RWPE1 (cell line): Measurements from ENCODE around the gene DHRS9.
"Not testable (repeated sequence)": the region's sequence is repeated elsewhere in the genome, so short reads cannot be mapped to it uniquely, and the experiment has no call there.

ENCODE experiments used
- CTCF ChIA-PET: fragments of 350-600 bp; sonication (Branson Sonifier 250); formaldehyde crosslinking; extraction: SDS; loops from one replicate; lab custom pipeline; 2021; lab: Yijun Ruan, JAX
- POLR2A ChIA-PET: fragments of 400-600 bp; formaldehyde crosslinking; extraction: SDS; loops from one replicate; lab custom pipeline; 2020; ENCODE audit warnings: antibody characterized with exemption; ENCODE audit not compliant: low non-redundant PET; lab: Yijun Ruan, JAX
- DNase-seq: peaks from one replicate; pipeline ENCODE4 v3.0.0; 2012; ENCODE audit warnings: low spot score
- H3K27ac ChIP-seq: fragments of 450-650 bp; 2 replicates; pipeline ENCODE4 v1.5.1; 2017
- TF ChIP-seq, protein P1 (sequence below): fragments of 450-650 bp; conservative IDR thresholded peaks from 2 replicates; pipeline ENCODE4 v1.5.1; 2017; ENCODE audit warnings: low read depth, mild to moderate bottlenecking

Gene DHRS9

DNA sequence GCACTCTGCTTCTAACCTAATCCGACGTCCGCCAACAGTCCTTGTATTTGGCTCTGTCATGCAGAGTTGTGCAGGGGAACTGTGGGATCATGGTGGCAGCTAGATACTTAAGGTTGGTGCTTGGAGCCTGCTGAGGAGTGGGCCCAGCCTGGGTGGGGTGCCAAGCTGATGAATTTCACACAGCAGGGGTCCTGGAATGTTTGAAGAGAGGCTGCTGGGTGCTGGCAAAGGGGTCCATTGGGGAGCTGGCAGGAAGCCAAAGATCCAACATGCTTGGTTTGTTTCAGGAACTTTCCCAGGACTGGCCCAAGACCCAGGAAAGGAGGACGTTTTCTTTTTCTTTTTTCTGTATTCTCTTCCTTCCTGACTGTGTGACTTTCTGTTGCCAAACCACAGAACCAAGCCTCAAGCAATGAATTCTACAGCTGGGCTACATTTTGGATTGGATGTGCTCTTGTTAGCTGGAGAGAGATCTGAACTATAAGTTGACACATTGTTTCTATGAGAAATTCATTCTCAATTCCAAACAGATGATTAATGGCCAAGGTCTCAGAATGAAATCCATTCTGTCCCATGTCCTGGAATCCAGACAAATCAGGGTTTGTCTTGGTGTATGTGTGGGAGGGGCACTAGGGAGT lies 49.9 kb downstream of the DHRS9 start:
- DNase-seq = no peak
- CTCF ChIA-PET = interaction anchor here (0.6 to 1.1 kb wide), 3 partner anchors 9 to 1696 kb away, joined by 3 to 5 read pairs (median 4); no protein-coding TSS in a partner anchor
- TF ChIP-seq, protein P1, sequence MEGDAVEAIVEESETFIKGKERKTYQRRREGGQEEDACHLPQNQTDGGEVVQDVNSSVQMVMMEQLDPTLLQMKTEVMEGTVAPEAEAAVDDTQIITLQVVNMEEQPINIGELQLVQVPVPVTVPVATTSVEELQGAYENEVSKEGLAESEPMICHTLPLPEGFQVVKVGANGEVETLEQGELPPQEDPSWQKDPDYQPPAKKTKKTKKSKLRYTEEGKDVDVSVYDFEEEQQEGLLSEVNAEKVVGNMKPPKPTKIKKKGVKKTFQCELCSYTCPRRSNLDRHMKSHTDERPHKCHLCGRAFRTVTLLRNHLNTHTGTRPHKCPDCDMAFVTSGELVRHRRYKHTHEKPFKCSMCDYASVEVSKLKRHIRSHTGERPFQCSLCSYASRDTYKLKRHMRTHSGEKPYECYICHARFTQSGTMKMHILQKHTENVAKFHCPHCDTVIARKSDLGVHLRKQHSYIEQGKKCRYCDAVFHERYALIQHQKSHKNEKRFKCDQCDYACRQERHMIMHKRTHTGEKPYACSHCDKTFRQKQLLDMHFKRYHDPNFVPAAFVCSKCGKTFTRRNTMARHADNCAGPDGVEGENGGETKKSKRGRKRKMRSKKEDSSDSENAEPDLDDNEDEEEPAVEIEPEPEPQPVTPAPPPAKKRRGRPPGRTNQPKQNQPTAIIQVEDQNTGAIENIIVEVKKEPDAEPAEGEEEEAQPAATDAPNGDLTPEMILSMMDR = no peak
- POLR2A ChIA-PET = no interaction called here
- no peak overlapping the region for H3K27ac ChIP-seq

GRCh38 chr2:169119851-169120250 lies 50.5 kb downstream of the DHRS9 start:
- ChIA-PET POLR2A (no interaction called here), CTCF (interaction anchor here (0.5 to 1.4 kb wide), 5 partner anchors 10 to 1696 kb away, joined by 3 to 5 read pairs (median 3); no protein-coding TSS in a partner anchor)
- H3K27ac ChIP-seq = no peak overlapping the region
- DNase-seq = no peak
- TF ChIP-seq, protein P1 = no peak

- no peak overlapping the region for H3K27ac ChIP-seq
- ChIA-PET POLR2A (no interaction called here), CTCF (no interaction called here)
- DNase-seq = no peak
- TF ChIP-seq, protein P1 = no peak
These were observed 60.4 kb downstream of the DHRS9 start for GRCh38 chr2:169129703-169130243.

GRCh38 chr2:169131587-169132512 lies 62.5 kb downstream of the DHRS9 start:
- no peak overlapping the region for H3K27ac ChIP-seq
- DNase-seq = peak; percentile 70
- ChIA-PET CTCF (interaction anchor here (0.5 to 2.4 kb wide), 14 partner anchors 9 to 1031 kb away, joined by 3 to 25 read pairs (median 4); no protein-coding TSS in a partner anchor), POLR2A (no interaction called here)
- TF ChIP-seq, protein P1 = peak; percentile 85

- POLR2A ChIA-PET, DNase-seq, CTCF ChIA-PET, H3K27ac ChIP-seq: not testable (repeated sequence)
These were observed 64.9 kb downstream of the DHRS9 start for GRCh38 chr2:169134272-169134671.

- DNase-seq, H3K27ac ChIP-seq, CTCF ChIA-PET, POLR2A ChIA-PET: not testable (repeated sequence)
These were observed 67.1 kb downstream of the DHRS9 start for GRCh38 chr2:169136428-169136827.

DNA sequence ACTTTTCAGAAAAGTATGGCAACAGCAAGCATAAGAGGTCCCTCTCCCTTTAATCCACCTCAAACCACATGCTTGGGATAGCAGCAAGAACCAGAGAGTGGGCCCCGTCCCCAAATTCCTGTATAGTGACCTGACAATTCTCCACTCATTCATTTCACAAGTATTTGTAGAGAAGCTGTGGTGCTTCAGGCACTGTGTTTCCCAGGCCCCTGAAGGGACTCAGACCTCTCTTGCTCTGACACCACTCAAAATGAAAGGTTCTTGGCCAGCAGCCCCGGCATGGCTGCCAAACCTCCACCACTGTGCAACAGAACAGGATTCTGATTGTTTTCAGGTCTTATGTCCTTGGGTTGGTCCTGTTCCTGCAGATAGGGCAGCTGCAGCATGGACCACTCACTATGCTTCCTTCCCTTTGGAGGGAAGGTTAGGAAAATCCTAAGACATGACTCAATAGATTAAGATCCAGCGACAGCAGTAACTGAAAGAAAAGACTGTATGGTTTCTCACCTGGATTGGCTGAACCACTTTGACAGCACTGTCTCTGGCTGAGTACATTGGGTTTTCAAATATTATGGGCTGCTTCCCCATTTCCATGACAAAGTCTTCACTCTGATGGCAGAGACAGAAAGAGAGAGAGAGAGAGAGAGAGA lies 67.6 kb downstream of the DHRS9 start:
- TF ChIP-seq, protein P1 = no peak
- CTCF ChIA-PET = no interaction called here
- POLR2A ChIA-PET = no interaction called here
- no peak for DNase-seq
- no peak overlapping the region for H3K27ac ChIP-seq
